ENCODE data around the gene OR10J4. TPM values are rescaled to one million over a fixed set of nuclear protein-coding genes. Genes with fewer than 3 reads are reported as not detected.
"Not testable (repeated sequence)": the region's sequence is repeated elsewhere in the genome, so short reads cannot be mapped to it uniquely, and the experiment has no call there.

Gene OR10J4
- total and polyA plus RNA-seq, 12 donors, result not detected

DNA sequence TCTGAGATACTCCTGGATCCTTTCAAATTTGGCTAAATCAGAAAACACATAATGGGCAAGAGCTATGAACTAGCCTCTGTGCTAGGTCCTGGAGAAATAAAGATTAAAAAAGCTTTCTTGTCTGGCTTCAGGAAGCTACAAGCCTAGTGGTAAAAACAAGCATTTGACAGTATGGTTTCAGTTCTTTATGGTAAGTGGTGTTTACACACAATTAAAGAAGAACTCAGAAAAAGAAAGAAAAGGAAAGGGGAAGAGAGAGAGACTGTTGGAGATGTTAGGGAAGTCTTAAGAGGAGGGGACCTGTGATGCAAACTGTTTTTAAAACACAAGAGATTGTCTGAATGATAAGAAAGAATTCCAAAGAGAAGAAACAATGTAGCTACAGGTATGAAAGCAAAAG, 9.4 kb downstream of the OR10J4 start:
- intact Hi-C loops (cut with DNase I), result no loop called here
- H3K9me3 ChIP-seq (replicated peaks in 1 of 3), result no peaks in the 10 kb centered on the region
- no peak overlapping the region for H3K27ac ChIP-seq
- no peak for DNase-seq
- H3K4me1 ChIP-seq (replicated peaks in 1 of 2), result no peaks in the 10 kb centered on the region
- no peaks in the 10 kb centered on the region for H3K36me3 ChIP-seq (replicated peaks in 1 of 2)
- H3K4me3 ChIP-seq, result no peak overlapping the region
- TF ChIP-seq, protein P1, sequence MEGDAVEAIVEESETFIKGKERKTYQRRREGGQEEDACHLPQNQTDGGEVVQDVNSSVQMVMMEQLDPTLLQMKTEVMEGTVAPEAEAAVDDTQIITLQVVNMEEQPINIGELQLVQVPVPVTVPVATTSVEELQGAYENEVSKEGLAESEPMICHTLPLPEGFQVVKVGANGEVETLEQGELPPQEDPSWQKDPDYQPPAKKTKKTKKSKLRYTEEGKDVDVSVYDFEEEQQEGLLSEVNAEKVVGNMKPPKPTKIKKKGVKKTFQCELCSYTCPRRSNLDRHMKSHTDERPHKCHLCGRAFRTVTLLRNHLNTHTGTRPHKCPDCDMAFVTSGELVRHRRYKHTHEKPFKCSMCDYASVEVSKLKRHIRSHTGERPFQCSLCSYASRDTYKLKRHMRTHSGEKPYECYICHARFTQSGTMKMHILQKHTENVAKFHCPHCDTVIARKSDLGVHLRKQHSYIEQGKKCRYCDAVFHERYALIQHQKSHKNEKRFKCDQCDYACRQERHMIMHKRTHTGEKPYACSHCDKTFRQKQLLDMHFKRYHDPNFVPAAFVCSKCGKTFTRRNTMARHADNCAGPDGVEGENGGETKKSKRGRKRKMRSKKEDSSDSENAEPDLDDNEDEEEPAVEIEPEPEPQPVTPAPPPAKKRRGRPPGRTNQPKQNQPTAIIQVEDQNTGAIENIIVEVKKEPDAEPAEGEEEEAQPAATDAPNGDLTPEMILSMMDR (IDR thresholded peaks at IDR 0.05), result no peak
- no peak for TF ChIP-seq POLR2A (IDR thresholded peaks at IDR 0.05)
- no peaks in the 10 kb centered on the region for H3K27me3 ChIP-seq

DNA sequence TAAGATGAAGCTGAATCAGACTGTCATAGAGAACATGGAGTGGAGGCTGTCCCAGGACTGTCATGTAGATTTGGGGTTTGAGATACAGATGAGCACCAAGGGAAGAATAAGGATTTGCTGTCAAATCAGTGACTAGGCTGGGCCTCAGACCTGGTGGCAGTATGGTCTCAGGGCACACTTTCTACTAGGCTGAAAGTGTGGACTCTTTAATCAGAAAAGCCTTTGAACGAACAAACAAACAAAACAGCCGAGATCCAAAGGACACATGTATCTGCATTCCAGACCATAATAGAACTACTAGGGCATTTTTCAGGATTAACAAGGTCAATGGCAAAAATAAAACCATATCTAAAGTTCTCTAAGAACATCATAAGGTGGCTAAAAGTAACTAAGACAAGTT, 10.4 kb downstream of the OR10J4 start:
- no peak overlapping the region for H3K27ac ChIP-seq
- no peak for DNase-seq
- H3K36me3 ChIP-seq (replicated peaks in 1 of 2), result no peaks in the 10 kb centered on the region
- no peaks in the 10 kb centered on the region for H3K27me3 ChIP-seq
- WGBS, 4 donors, result 49 to 76% (median 58%) methylated on average over 2 of the region's 2 CpGs
- H3K4me3 ChIP-seq, result no peak overlapping the region
- no peak for TF ChIP-seq POLR2A (IDR thresholded peaks at IDR 0.05)
- TF ChIP-seq, protein P1 (IDR thresholded peaks at IDR 0.05), result no peak
- intact Hi-C loops (cut with DNase I), result no loop called here
- H3K4me1 ChIP-seq (replicated peaks in 1 of 2), result no peaks in the 10 kb centered on the region
- H3K9me3 ChIP-seq (replicated peaks in 1 of 3), result no peaks in the 10 kb centered on the region

- WGBS, 4 donors, result 34 to 65% (median 51%) methylated on average over 4 of the region's 4 CpGs
- Histone ChIP-seq H3K27me3 (no peaks in the 10 kb centered on the region), H3K4me1 (replicated peaks in 1 of 2) (no peaks in the 10 kb centered on the region), H3K9me3 (replicated peaks in 1 of 3) (no peaks in the 10 kb centered on the region), H3K27ac (no peak overlapping the region), H3K4me3 (no peak overlapping the region), H3K36me3 (replicated peaks in 1 of 2) (no peaks in the 10 kb centered on the region)
- TF ChIP-seq, protein P1 (IDR thresholded peaks at IDR 0.05), result no peak
- TF ChIP-seq POLR2A (IDR thresholded peaks at IDR 0.05), result no peak
- intact Hi-C loops (cut with DNase I), result no loop called here
- no peak for DNase-seq
Measured at GRCh38 chr1:159443066-159443750, 11.2 kb downstream of the OR10J4 start.

DNA sequence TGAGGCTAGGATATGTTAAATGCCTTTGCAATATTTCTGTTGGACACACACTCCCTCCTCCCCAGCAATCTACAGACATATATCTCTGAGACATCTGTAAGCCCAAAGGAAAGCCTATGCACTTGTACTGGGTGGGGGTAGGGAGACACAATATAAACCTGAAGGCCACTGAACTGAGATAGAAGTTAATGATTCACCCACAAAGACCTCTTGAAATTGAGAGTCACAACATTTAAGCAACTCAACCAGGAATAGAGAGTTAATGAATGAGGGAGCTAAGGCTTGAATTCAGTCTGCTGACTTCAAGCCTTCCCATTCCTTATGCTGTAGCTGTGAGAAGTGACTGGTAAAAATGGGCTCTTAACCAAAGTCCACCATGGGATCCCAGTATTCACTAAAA, 12.5 kb downstream of the OR10J4 start:
- no peak for TF ChIP-seq POLR2A (IDR thresholded peaks at IDR 0.05)
- intact Hi-C loops (cut with DNase I), result no loop called here
- H3K36me3 ChIP-seq (replicated peaks in 1 of 2), result no peaks in the 10 kb centered on the region

DNA sequence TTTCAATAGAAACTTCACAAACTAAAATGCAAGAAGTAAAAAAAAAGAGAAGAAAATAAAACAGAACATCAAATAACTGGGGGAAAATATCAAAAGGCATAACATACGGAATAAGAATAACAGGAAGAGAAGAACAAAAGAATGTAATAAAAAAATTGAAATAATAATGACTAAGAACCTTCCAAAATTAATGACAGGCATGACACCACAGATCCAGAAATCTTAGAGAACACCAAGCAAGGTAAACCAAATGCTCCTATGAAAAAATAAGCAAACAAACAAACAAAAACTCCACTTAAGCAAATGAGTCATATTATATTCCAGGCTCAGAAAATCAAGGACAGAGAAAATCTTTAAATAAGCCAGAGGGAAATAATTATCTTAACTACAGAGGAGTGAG, 16.2 kb downstream of the OR10J4 start:
- H3K9me3 ChIP-seq (replicated peaks in 1 of 3), result peaks cover 0 to 5% (median 0%) of the 10 kb centered on the region in 3 donors
- no peak overlapping the region for H3K27ac ChIP-seq
- no peaks in the 10 kb centered on the region for H3K27me3 ChIP-seq
- no peak overlapping the region for H3K4me3 ChIP-seq
- intact Hi-C loops (cut with DNase I), result no loop called here
- no peaks in the 10 kb centered on the region for H3K4me1 ChIP-seq (replicated peaks in 1 of 2)
- no peak for DNase-seq
- TF ChIP-seq, protein P1 (IDR thresholded peaks at IDR 0.05), result no peak
- TF ChIP-seq POLR2A (IDR thresholded peaks at IDR 0.05), result no peak
- H3K36me3 ChIP-seq (replicated peaks in 1 of 2), result no peaks in the 10 kb centered on the region
- WGBS, 4 donors, result 54 to 67% (median 66%) methylated on average over 1 of the region's 1 CpG

More for the DNA sequence above, 12.5 kb downstream of the OR10J4 start:
- no peak overlapping the region for H3K4me3 ChIP-seq
- H3K9me3 ChIP-seq (replicated peaks in 1 of 3), result no peaks in the 10 kb centered on the region
- no peak overlapping the region for H3K27ac ChIP-seq
- no peaks in the 10 kb centered on the region for H3K4me1 ChIP-seq (replicated peaks in 1 of 2)
- H3K27me3 ChIP-seq, result no peaks in the 10 kb centered on the region
- no peak for DNase-seq

- H3K9me3 ChIP-seq (replicated peaks in 1 of 3); H3K4me1 ChIP-seq (replicated peaks in 1 of 2); H3K27me3 ChIP-seq; intact Hi-C loops (cut with DNase I); H3K36me3 ChIP-seq (replicated peaks in 1 of 2); DNase-seq; H3K27ac ChIP-seq; H3K4me3 ChIP-seq: not testable (repeated sequence)
- 87 to 89% methylated on average over 4 to 20 of the region's 23 CpGs; no CpG with 5 or more reads in 2 of the 4 donors for WGBS, 4 donors
Measured at GRCh38 chr1:159449605-159450004, 17.6 kb downstream of the OR10J4 start.

Measured in adrenal gland (tissue), 12 donors.